Mesenchymal stem cell (in vitro differentiated cells and primary cell): ENCODE results near the gene HOXC12.

Experiments used
- DNase-seq: peaks from one replicate; pipeline ENCODE4 v3.0.0-alpha.2; 2013
- H2AFZ ChIP-seq: one replicate; pipeline ENCODE4 v1.6.1; 2013; ENCODE audit warnings: low read depth, mild to moderate bottlenecking, control low read depth, inconsistent platforms, low read length, moderate library complexity
- H2AK5ac ChIP-seq: 2 replicates; pipeline ENCODE4 v1.6.1; 2013; ENCODE audit warnings: low read length, moderate library complexity, mild to moderate bottlenecking, inconsistent platforms; ENCODE audit not compliant: severe bottlenecking
- H2BK120ac ChIP-seq: one replicate; pipeline ENCODE4 v1.6.1; 2013; ENCODE audit warnings: low read depth, mild to moderate bottlenecking, inconsistent platforms, low read length, moderate library complexity
- H2BK12ac ChIP-seq, 2 experiments: one replicate each; pipeline ENCODE4 v1.6.1; 2013; ENCODE audit warnings: inconsistent platforms in 2 of 2, low read length in 2 of 2, mild to moderate bottlenecking in 2 of 2, moderate library complexity in 2 of 2, control low read depth in 1 of 2
- H2BK15ac ChIP-seq: one replicate; pipeline ENCODE4 v1.6.1; 2013; ENCODE audit warnings: mild to moderate bottlenecking, low read depth, inconsistent platforms; ENCODE audit not compliant: poor library complexity, severe bottlenecking
- H2BK5ac ChIP-seq: 2 replicates; pipeline ENCODE4 v1.6.1; 2013; ENCODE audit warnings: low read depth, mild to moderate bottlenecking, low read length, control low read depth, inconsistent platforms; ENCODE audit not compliant: poor library complexity, severe bottlenecking
- H3K14ac ChIP-seq, 2 experiments: one replicate each; pipeline ENCODE4 v1.6.1; 2013; ENCODE audit warnings: inconsistent platforms in 2 of 2, low read length in 2 of 2, control low read depth in 1 of 2, mild to moderate bottlenecking in 1 of 2, moderate library complexity in 1 of 2
- H3K18ac ChIP-seq, 2 experiments: one replicate each; pipeline ENCODE4 v1.6.1; 2013; ENCODE audit warnings: inconsistent platforms in 2 of 2, low read length in 2 of 2, control low read depth in 1 of 2, low read depth in 1 of 2, mild to moderate bottlenecking in 1 of 2
- H3K23ac ChIP-seq, 2 experiments: one replicate each; pipeline ENCODE4 v1.6.1; 2013; ENCODE audit warnings: inconsistent platforms in 2 of 2, low read length in 2 of 2, mild to moderate bottlenecking in 2 of 2, moderate library complexity in 2 of 2, control low read depth in 1 of 2
- H3K27ac ChIP-seq: 2 replicates; pipeline ENCODE4 v1.5.1; 2013; ENCODE audit warnings: mild to moderate bottlenecking, moderate library complexity, low read length, control low read depth, inconsistent platforms; ENCODE audit not compliant: poor library complexity, severe bottlenecking
- H3K27me3 ChIP-seq, 2 experiments: 2 replicates each; pipeline versions ENCODE4 v1.6.1 to v1.7.0; 2013; ENCODE audit warnings: low read length in 2 of 2, mild to moderate bottlenecking in 2 of 2, moderate library complexity in 2 of 2, control low read depth in 1 of 2, inconsistent platforms in 1 of 2; ENCODE audit not compliant: control insufficient read depth in 1 of 2, insufficient read depth in 1 of 2
- H3K36me3 ChIP-seq, 2 experiments: 2 replicates each; pipeline versions ENCODE4 v1.6.1 to v1.7.0; 2013; ENCODE audit warnings: low read length in 2 of 2, control low read depth in 1 of 2, inconsistent platforms in 1 of 2, low read depth in 1 of 2, mild to moderate bottlenecking in 1 of 2; ENCODE audit not compliant: insufficient read depth in 2 of 2, control insufficient read depth in 1 of 2
- H3K4ac ChIP-seq, 2 experiments: one replicate each; pipeline ENCODE4 v1.6.1; 2013; ENCODE audit warnings: inconsistent platforms in 2 of 2, low read length in 2 of 2, mild to moderate bottlenecking in 2 of 2, moderate library complexity in 2 of 2, control low read depth in 1 of 2, low read depth in 1 of 2
- H3K4me1 ChIP-seq: 2 replicates; pipeline ENCODE4 v1.6.1; 2013; ENCODE audit warnings: low read depth, low read length, control low read depth; ENCODE audit not compliant: control insufficient read depth, insufficient read depth
- H3K4me2 ChIP-seq: 2 replicates; pipeline ENCODE4 v1.6.1; 2013; ENCODE audit warnings: low read length, mild to moderate bottlenecking, inconsistent platforms; ENCODE audit not compliant: poor library complexity, severe bottlenecking
- H3K4me3 ChIP-seq, 2 experiments: 2 replicates each; pipeline versions ENCODE4 v1.5.1 to v1.7.0; 2013; ENCODE audit warnings: low read length in 2 of 2, mild to moderate bottlenecking in 2 of 2, control low read depth in 1 of 2, low read depth in 1 of 2; ENCODE audit not compliant: insufficient read depth in 1 of 2
- H3K79me1 ChIP-seq: replicated peaks from 2 replicates; pipeline ENCODE4 v1.6.1; 2013; ENCODE audit warnings: mild to moderate bottlenecking, control low read depth, low read length, inconsistent platforms; ENCODE audit not compliant: poor library complexity, severe bottlenecking
- H3K9ac ChIP-seq: 2 replicates; pipeline ENCODE4 v1.7.0; 2013; ENCODE audit warnings: mild to moderate bottlenecking, low read length, moderate library complexity
- H3K9me3 ChIP-seq: 2 replicates; pipeline ENCODE4 v1.7.0; 2013; ENCODE audit warnings: mild to moderate bottlenecking, low read length; ENCODE audit not compliant: control insufficient read depth
- H4K8ac ChIP-seq: one replicate; pipeline ENCODE4 v1.6.1; 2013; ENCODE audit warnings: inconsistent platforms, mild to moderate bottlenecking, low read length, moderate library complexity
- H4K91ac ChIP-seq: one replicate; pipeline ENCODE4 v1.6.1; 2013; ENCODE audit warnings: mild to moderate bottlenecking, low read length, inconsistent platforms
- WGBS: methylation state at CpG from one replicate; pipeline ENCODE4 v1.1.7; 2013; ENCODE audit warnings: mixed read lengths; 5-methylcytosine and 5-hydroxymethylcytosine counted together

HOXC12 gene

DNA sequence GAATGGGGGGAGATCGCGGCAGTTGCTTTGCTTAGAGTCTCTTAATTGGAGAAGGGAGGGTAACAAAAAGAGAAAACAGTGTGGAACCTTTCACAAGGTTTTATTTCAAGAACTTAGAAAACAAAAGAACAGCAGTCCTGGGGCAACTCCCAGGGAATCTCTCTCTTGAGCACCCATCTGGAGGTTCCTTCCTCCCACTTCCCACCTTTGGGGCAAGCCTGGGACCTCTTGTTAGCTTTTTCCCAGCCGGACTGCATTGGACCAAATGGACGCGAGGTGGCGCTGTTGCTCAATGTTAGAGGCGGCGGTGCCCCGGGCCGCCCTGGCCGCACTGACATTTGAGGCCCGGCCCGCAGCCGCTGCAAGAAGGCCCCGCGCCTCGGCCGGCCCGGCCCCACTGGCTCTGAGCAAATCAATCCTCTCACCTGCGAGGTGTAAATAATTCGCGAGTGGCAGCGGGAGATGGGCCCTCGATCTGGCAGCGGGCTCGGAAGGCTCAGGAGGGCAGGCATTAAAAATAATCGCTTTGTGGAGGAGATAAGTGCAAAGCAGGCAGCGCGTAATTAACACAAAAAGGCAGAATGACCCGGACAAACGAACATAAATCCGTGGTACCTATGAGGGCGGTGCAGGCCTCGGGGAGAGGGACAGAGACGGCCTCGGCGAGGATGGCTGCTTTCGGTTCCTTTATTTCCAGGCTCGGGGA is 51.3 kb downstream of the HOXC12 start:
- H3K4ac ChIP-seq, result peak overlapping the region; percentile 21 to 78

GRCh38 chr12:54006559-54007220 is 52.0 kb downstream of the HOXC12 start:
- H3K27ac ChIP-seq, result peak overlapping the region; percentile 30
- H3K4me2 ChIP-seq, result peak overlapping the region; percentile 77

More for the DNA sequence above, 51.3 kb downstream of the HOXC12 start:
- DNase-seq, result peak; percentile 89
- peak overlapping the region; percentile 98 for H3K9ac ChIP-seq
- peak overlapping the region; percentile 42 to 86 for H3K4me3 ChIP-seq
- H2AFZ ChIP-seq, result no peak overlapping the region
- H3K79me1 ChIP-seq, result no peaks in the 10 kb centered on the region
- peaks cover 36% of the 10 kb centered on the region for H3K4me1 ChIP-seq
- H2BK12ac ChIP-seq, result peak overlapping the region in 1 of 2 experiments; percentile 76
- H4K8ac ChIP-seq, result peak overlapping the region; percentile 0
- H3K36me3 ChIP-seq, result peaks cover 0 to 3% of the 10 kb centered on the region in 2 experiments
- peak overlapping the region; percentile 54 for H2AK5ac ChIP-seq
- H3K14ac ChIP-seq, result no peak overlapping the region
- no peak overlapping the region for H2BK5ac ChIP-seq
- peak overlapping the region; percentile 22 for H2BK120ac ChIP-seq
- 10% methylated on average over 37 of the region's 39 CpGs for WGBS
- peak overlapping the region; percentile 81 for H3K27ac ChIP-seq
- no peaks in the 10 kb centered on the region for H3K27me3 ChIP-seq
- peak overlapping the region; percentile 77 for H3K4me2 ChIP-seq
- H3K23ac ChIP-seq, result peak overlapping the region in 1 of 2 experiments; percentile 96
- H2BK15ac ChIP-seq, result peak overlapping the region; percentile 86
- no peak overlapping the region for H4K91ac ChIP-seq
- H3K9me3 ChIP-seq, result no peaks in the 10 kb centered on the region
- peak overlapping the region; percentile 80 to 89 for H3K18ac ChIP-seq

DNA sequence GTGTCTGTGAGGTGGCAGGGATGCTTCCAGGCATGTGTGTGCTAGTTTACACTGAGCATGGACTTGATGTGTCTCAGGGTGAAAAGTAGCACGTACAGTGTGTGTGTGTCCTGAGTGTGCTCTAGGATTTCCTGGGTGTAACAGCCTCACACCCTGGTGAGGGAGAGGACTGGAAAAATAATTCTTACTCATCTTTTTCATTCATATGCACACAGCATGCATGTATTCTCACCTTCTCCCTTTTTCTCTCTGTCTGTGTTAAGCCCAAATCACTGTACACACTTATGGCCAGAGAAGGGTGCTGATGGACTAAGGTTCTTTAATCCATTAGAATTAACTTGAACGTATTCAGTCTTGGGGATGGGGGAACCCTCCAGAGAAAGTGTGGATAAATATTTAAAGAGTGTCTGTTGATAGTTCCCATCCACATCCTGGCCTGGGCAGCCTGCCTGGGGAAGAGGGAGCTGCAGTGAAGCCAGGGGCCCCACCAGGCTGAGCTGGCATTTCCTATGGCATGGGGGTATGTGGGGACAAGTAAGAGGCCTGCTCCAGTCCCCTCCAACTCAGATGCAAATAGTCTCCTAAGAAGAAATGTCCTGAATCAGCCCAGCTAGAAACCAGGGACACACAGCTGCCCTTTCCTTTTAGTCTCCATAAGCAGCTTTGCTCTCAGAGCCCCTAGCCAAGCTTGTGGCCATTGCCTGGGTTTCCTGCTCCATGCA is 53.0 kb downstream of the HOXC12 start:
- peak overlapping the region; percentile 82 to 91 for H3K18ac ChIP-seq
- H2BK15ac ChIP-seq, result no peak overlapping the region
- peak overlapping the region; percentile 93 for H2AK5ac ChIP-seq
- H3K4me3 ChIP-seq, result peak overlapping the region in 1 of 2 experiments; percentile 86
- H3K27ac ChIP-seq, result peak overlapping the region; percentile 59
- peaks cover 35% of the 10 kb centered on the region for H3K4me1 ChIP-seq
- 48% methylated on average over 2 of the region's 2 CpGs for WGBS
- H2AFZ ChIP-seq, result no peak overlapping the region
- peaks cover 0 to 3% of the 10 kb centered on the region in 2 experiments for H3K36me3 ChIP-seq
- peak overlapping the region; percentile 52 for H3K4me2 ChIP-seq
- H3K9me3 ChIP-seq, result no peaks in the 10 kb centered on the region
- no peaks in the 10 kb centered on the region for H3K79me1 ChIP-seq
- H4K91ac ChIP-seq, result peak overlapping the region; percentile 90
- H2BK120ac ChIP-seq, result peak overlapping the region; percentile 92
- no peaks in the 10 kb centered on the region for H3K27me3 ChIP-seq
- no peak overlapping the region for H2BK5ac ChIP-seq
- H3K4ac ChIP-seq, result peak overlapping the region; percentile 40 to 66
- H3K23ac ChIP-seq, result no peak overlapping the region
- H4K8ac ChIP-seq, result peak overlapping the region; percentile 72
- H2BK12ac ChIP-seq, result peak overlapping the region; percentile 75 to 92
- H3K14ac ChIP-seq, result peak overlapping the region in 1 of 2 experiments; percentile 44
- peak; percentile 33 for DNase-seq
- H3K9ac ChIP-seq, result peak overlapping the region; percentile 98

More at GRCh38 chr12:54006559-54007220, 52.0 kb downstream of the HOXC12 start:
- DNase-seq, result peak; percentile 65
- no peak overlapping the region for H2AFZ ChIP-seq
- no peaks in the 10 kb centered on the region for H3K27me3 ChIP-seq
- peak overlapping the region in 1 of 2 experiments; percentile 10 for H2BK12ac ChIP-seq
- peak overlapping the region; percentile 2 to 78 for H3K4ac ChIP-seq
- peak overlapping the region; percentile 10 for H4K91ac ChIP-seq
- WGBS, result 19% methylated on average over 22 of the region's 22 CpGs
- H3K36me3 ChIP-seq, result peaks cover 0 to 3% of the 10 kb centered on the region in 2 experiments
- peak overlapping the region; percentile 54 for H2AK5ac ChIP-seq
- peak overlapping the region in 1 of 2 experiments; percentile 5 for H3K14ac ChIP-seq
- peak overlapping the region; percentile 16 for H4K8ac ChIP-seq
- peaks cover 36% of the 10 kb centered on the region for H3K4me1 ChIP-seq
- H2BK120ac ChIP-seq, result peak overlapping the region; percentile 39
- no peaks in the 10 kb centered on the region for H3K9me3 ChIP-seq
- H2BK15ac ChIP-seq, result peak overlapping the region; percentile 86
- H3K4me3 ChIP-seq, result peak overlapping the region; percentile 34 to 86
- H3K18ac ChIP-seq, result peak overlapping the region; percentile 80 to 89
- H3K79me1 ChIP-seq, result no peaks in the 10 kb centered on the region
- peak overlapping the region; percentile 98 for H3K9ac ChIP-seq
- no peak overlapping the region for H2BK5ac ChIP-seq
- peak overlapping the region in 1 of 2 experiments; percentile 96 for H3K23ac ChIP-seq
